Measurements from ENCODE around the gene HFM1.

Gene HFM1

GRCh38 chr1:91349524-91349923 is 55.1 kb downstream of the HFM1 start:
- no peaks in the 10 kb centered on the region for H3K36me3 ChIP-seq (ENCODE audit: control insufficient read depth, insufficient read depth, low read length)
- no peaks in the 10 kb centered on the region for H3K9me3 ChIP-seq (ENCODE audit: control insufficient read depth, insufficient read depth, low read length)
- H3K4me3 ChIP-seq (ENCODE audit: low read depth, low read length): no peak overlapping the region
- no peak overlapping the region for H3K9ac ChIP-seq (ENCODE audit: low read depth, low read length)
- H3K4me1 ChIP-seq (ENCODE audit: control insufficient read depth, insufficient read depth, low read length): no peaks in the 10 kb centered on the region
- no peaks in the 10 kb centered on the region for H3K27me3 ChIP-seq (ENCODE audit: control insufficient read depth, insufficient read depth, low read length)

GRCh38 chr1:91346824-91347223 is 57.8 kb downstream of the HFM1 start:
- Histone ChIP-seq H3K4me3 (ENCODE audit: low read depth, low read length) (no peak overlapping the region), H3K9me3 (ENCODE audit: control insufficient read depth, insufficient read depth, low read length) (no peaks in the 10 kb centered on the region), H3K27me3 (ENCODE audit: control insufficient read depth, insufficient read depth, low read length) (no peaks in the 10 kb centered on the region), H3K9ac (ENCODE audit: low read depth, low read length) (no peak overlapping the region), H3K36me3 (ENCODE audit: control insufficient read depth, insufficient read depth, low read length) (no peaks in the 10 kb centered on the region), H3K4me1 (ENCODE audit: control insufficient read depth, insufficient read depth, low read length) (no peaks in the 10 kb centered on the region)

- H3K4me1 ChIP-seq (ENCODE audit: control insufficient read depth, insufficient read depth, low read length): no peaks in the 10 kb centered on the region
- no peaks in the 10 kb centered on the region for H3K36me3 ChIP-seq (ENCODE audit: control insufficient read depth, insufficient read depth, low read length)
- H3K4me3 ChIP-seq (ENCODE audit: low read depth, low read length): no peak overlapping the region
- H3K9me3 ChIP-seq (ENCODE audit: control insufficient read depth, insufficient read depth, low read length): no peaks in the 10 kb centered on the region
- no peaks in the 10 kb centered on the region for H3K27me3 ChIP-seq (ENCODE audit: control insufficient read depth, insufficient read depth, low read length)
- H3K9ac ChIP-seq (ENCODE audit: low read depth, low read length): no peak overlapping the region
Measured at GRCh38 chr1:91345395-91346005, 59.1 kb downstream of the HFM1 start.

GRCh38 chr1:91338501-91338900 is 66.1 kb downstream of the HFM1 start:
- Histone ChIP-seq H3K9me3 (ENCODE audit: control insufficient read depth, insufficient read depth, low read length) (no peaks in the 10 kb centered on the region), H3K4me3 (ENCODE audit: low read depth, low read length) (no peak overlapping the region), H3K36me3 (ENCODE audit: control insufficient read depth, insufficient read depth, low read length) (no peaks in the 10 kb centered on the region), H3K9ac (ENCODE audit: low read depth, low read length) (no peak overlapping the region), H3K27me3 (ENCODE audit: control insufficient read depth, insufficient read depth, low read length) (no peaks in the 10 kb centered on the region), H3K4me1 (ENCODE audit: control insufficient read depth, insufficient read depth, low read length) (no peaks in the 10 kb centered on the region)

- Histone ChIP-seq H3K9ac (ENCODE audit: low read depth, low read length) (no peak overlapping the region), H3K4me1 (ENCODE audit: control insufficient read depth, insufficient read depth, low read length) (no peaks in the 10 kb centered on the region), H3K36me3 (ENCODE audit: control insufficient read depth, insufficient read depth, low read length) (peaks cover 2% of the 10 kb centered on the region), H3K27me3 (ENCODE audit: control insufficient read depth, insufficient read depth, low read length) (no peaks in the 10 kb centered on the region), H3K9me3 (ENCODE audit: control insufficient read depth, insufficient read depth, low read length) (no peaks in the 10 kb centered on the region), H3K4me3 (ENCODE audit: low read depth, low read length) (no peak overlapping the region)
Measured at GRCh38 chr1:91335603-91336002, 69.0 kb downstream of the HFM1 start.

GRCh38 chr1:91334856-91335255 is 69.8 kb downstream of the HFM1 start:
- H3K27me3 ChIP-seq (ENCODE audit: control insufficient read depth, insufficient read depth, low read length): no peaks in the 10 kb centered on the region
- H3K9ac ChIP-seq (ENCODE audit: low read depth, low read length): no peak overlapping the region
- H3K4me1 ChIP-seq (ENCODE audit: control insufficient read depth, insufficient read depth, low read length): no peaks in the 10 kb centered on the region
- no peak overlapping the region for H3K4me3 ChIP-seq (ENCODE audit: low read depth, low read length)
- no peaks in the 10 kb centered on the region for H3K9me3 ChIP-seq (ENCODE audit: control insufficient read depth, insufficient read depth, low read length)
- peaks cover 2% of the 10 kb centered on the region for H3K36me3 ChIP-seq (ENCODE audit: control insufficient read depth, insufficient read depth, low read length)

GRCh38 chr1:91325456-91325855 is 79.2 kb downstream of the HFM1 start:
- Histone ChIP-seq H3K9me3 (ENCODE audit: control insufficient read depth, insufficient read depth, low read length) (no peaks in the 10 kb centered on the region), H3K36me3 (ENCODE audit: control insufficient read depth, insufficient read depth, low read length) (peaks cover 7% of the 10 kb centered on the region), H3K9ac (ENCODE audit: low read depth, low read length) (no peak overlapping the region), H3K4me1 (ENCODE audit: control insufficient read depth, insufficient read depth, low read length) (no peaks in the 10 kb centered on the region), H3K4me3 (ENCODE audit: low read depth, low read length) (no peak overlapping the region), H3K27me3 (ENCODE audit: control insufficient read depth, insufficient read depth, low read length) (no peaks in the 10 kb centered on the region)

GRCh38 chr1:91314643-91315042 is 90.0 kb downstream of the HFM1 start:
- H3K36me3 ChIP-seq (ENCODE audit: control insufficient read depth, insufficient read depth, low read length): no peaks in the 10 kb centered on the region

GRCh38 chr1:91311672-91312071 is 93.0 kb downstream of the HFM1 start:
- Histone ChIP-seq H3K27me3 (ENCODE audit: control insufficient read depth, insufficient read depth, low read length) (no peaks in the 10 kb centered on the region), H3K4me3 (ENCODE audit: low read depth, low read length) (no peak overlapping the region), H3K36me3 (ENCODE audit: control insufficient read depth, insufficient read depth, low read length) (no peaks in the 10 kb centered on the region), H3K9ac (ENCODE audit: low read depth, low read length) (no peak overlapping the region), H3K4me1 (ENCODE audit: control insufficient read depth, insufficient read depth, low read length) (no peaks in the 10 kb centered on the region), H3K9me3 (ENCODE audit: control insufficient read depth, insufficient read depth, low read length) (no peaks in the 10 kb centered on the region)

More at GRCh38 chr1:91314643-91315042, 90.0 kb downstream of the HFM1 start:
- Histone ChIP-seq H3K9me3 (ENCODE audit: control insufficient read depth, insufficient read depth, low read length) (no peaks in the 10 kb centered on the region), H3K27me3 (ENCODE audit: control insufficient read depth, insufficient read depth, low read length) (no peaks in the 10 kb centered on the region), H3K9ac (ENCODE audit: low read depth, low read length) (no peak overlapping the region), H3K4me1 (ENCODE audit: control insufficient read depth, insufficient read depth, low read length) (no peaks in the 10 kb centered on the region), H3K4me3 (ENCODE audit: low read depth, low read length) (no peak overlapping the region)

GRCh38 chr1:91308544-91308943 is 96.1 kb downstream of the HFM1 start:
- Histone ChIP-seq H3K36me3 (ENCODE audit: control insufficient read depth, insufficient read depth, low read length) (no peaks in the 10 kb centered on the region), H3K27me3 (ENCODE audit: control insufficient read depth, insufficient read depth, low read length) (no peaks in the 10 kb centered on the region), H3K4me1 (ENCODE audit: control insufficient read depth, insufficient read depth, low read length) (no peaks in the 10 kb centered on the region), H3K9me3 (ENCODE audit: control insufficient read depth, insufficient read depth, low read length) (no peaks in the 10 kb centered on the region), H3K4me3 (ENCODE audit: low read depth, low read length) (no peak overlapping the region), H3K9ac (ENCODE audit: low read depth, low read length) (no peak overlapping the region)

- Histone ChIP-seq H3K4me1 (ENCODE audit: control insufficient read depth, insufficient read depth, low read length) (no peaks in the 10 kb centered on the region), H3K4me3 (ENCODE audit: low read depth, low read length) (no peak overlapping the region), H3K9ac (ENCODE audit: low read depth, low read length) (no peak overlapping the region), H3K36me3 (ENCODE audit: control insufficient read depth, insufficient read depth, low read length) (no peaks in the 10 kb centered on the region), H3K27me3 (ENCODE audit: control insufficient read depth, insufficient read depth, low read length) (no peaks in the 10 kb centered on the region), H3K9me3 (ENCODE audit: control insufficient read depth, insufficient read depth, low read length) (no peaks in the 10 kb centered on the region)
Measured at GRCh38 chr1:91307784-91308409, 96.7 kb downstream of the HFM1 start.

GRCh38 chr1:91303165-91303564 is 101.5 kb downstream of the HFM1 start:
- H3K9ac ChIP-seq (ENCODE audit: low read depth, low read length): no peak overlapping the region
- no peaks in the 10 kb centered on the region for H3K27me3 ChIP-seq (ENCODE audit: control insufficient read depth, insufficient read depth, low read length)
- H3K9me3 ChIP-seq (ENCODE audit: control insufficient read depth, insufficient read depth, low read length): no peaks in the 10 kb centered on the region
- H3K4me3 ChIP-seq (ENCODE audit: low read depth, low read length): no peak overlapping the region
- no peaks in the 10 kb centered on the region for H3K4me1 ChIP-seq (ENCODE audit: control insufficient read depth, insufficient read depth, low read length)
- H3K36me3 ChIP-seq (ENCODE audit: control insufficient read depth, insufficient read depth, low read length): no peaks in the 10 kb centered on the region
